Measurements from ENCODE around the gene KDM4E.

Gene KDM4E

GRCh38 chr11:95024958-95025357 is at the start of gene KDM4E:
Gene KDM4E, plus strand, starts transcription at chr11:95025258. Its CDS starts 300 bp downstream, at chr11:95025558.
- DNase-seq (ENCODE audit: low spot score), result no peak
- no peak for TF ChIP-seq CTCF (IDR thresholded peaks at IDR 0.05; ENCODE audit: extremely low read depth, missing control alignments)

- no peak for TF ChIP-seq CTCF (IDR thresholded peaks at IDR 0.05; ENCODE audit: extremely low read depth, missing control alignments)
- no peak for DNase-seq (ENCODE audit: low spot score)
Measured at GRCh38 chr11:94975599-94975998, 49.5 kb upstream of the KDM4E start.

- TF ChIP-seq CTCF (IDR thresholded peaks at IDR 0.05; ENCODE audit: extremely low read depth, missing control alignments), result no peak
- DNase-seq (ENCODE audit: low spot score), result no peak
Measured at GRCh38 chr11:94987378-94987777, 37.7 kb upstream of the KDM4E start.

- no peak for TF ChIP-seq CTCF (IDR thresholded peaks at IDR 0.05; ENCODE audit: extremely low read depth, missing control alignments)
- DNase-seq (ENCODE audit: low spot score), result no peak
Measured at GRCh38 chr11:94988748-94989147, 36.3 kb upstream of the KDM4E start.

GRCh38 chr11:94993400-94993943 is 31.6 kb upstream of the KDM4E start:
- no peak for TF ChIP-seq CTCF (IDR thresholded peaks at IDR 0.05; ENCODE audit: extremely low read depth, missing control alignments)
- no peak for DNase-seq (ENCODE audit: low spot score)

GRCh38 chr11:94997437-94997836 is 27.6 kb upstream of the KDM4E start:
- no peak for TF ChIP-seq CTCF (IDR thresholded peaks at IDR 0.05; ENCODE audit: extremely low read depth, missing control alignments)
- DNase-seq (ENCODE audit: low spot score), result no peak

GRCh38 chr11:94998285-94998684 is 26.8 kb upstream of the KDM4E start:
- no peak for DNase-seq (ENCODE audit: low spot score)
- TF ChIP-seq CTCF (IDR thresholded peaks at IDR 0.05; ENCODE audit: extremely low read depth, missing control alignments), result no peak

Measured in GM20000 (cell line).